HCT116 (cell line): ENCODE measurements around the gene CHAC1.
"Not testable (repeated sequence)": the region's sequence is repeated elsewhere in the genome, so short reads cannot be mapped to it uniquely, and the experiment has no call there.

Source experiments
- CEBPB ChIP-seq: IDR thresholded peaks from 2 replicates; pipeline ENCODE4 v1.6.1; 2012; ENCODE audit warnings: low read depth
- CTCF ChIP-seq, 3 experiments: fragments of 200-600 bp in 1 of 3; sonication (generic) in 1 of 3; IDR thresholded peaks in 2 of 3; conservative IDR thresholded peaks in 1 of 3; 2 replicates each; pipeline ENCODE4 v1.5.1; 2012 to 2017; ENCODE audit warnings: low read depth in 2 of 3, low read length in 2 of 3, antibody characterized with exemption in 1 of 3, borderline replicate concordance in 1 of 3, control low read depth in 1 of 3, mild to moderate bottlenecking in 1 of 3, mixed read lengths in 1 of 3, mixed run types in 1 of 3, moderate library complexity in 1 of 3; ENCODE audit not compliant: insufficient read depth in 1 of 3
- EZH2 ChIP-seq: fragments of 200-600 bp; sonication (generic); IDR thresholded peaks from 2 replicates; pipeline ENCODE4 v1.6.1; 2017; ENCODE audit warnings: antibody characterized with exemption, mixed run types
- EZH2phosphoT487 ChIP-seq: fragments of 200-600 bp; IDR thresholded peaks from 2 replicates; pipeline ENCODE4 v1.6.1; 2018; ENCODE audit warnings: antibody characterized with exemption, borderline replicate concordance
- POLR2A ChIP-seq: IDR thresholded peaks from 2 replicates; pipeline ENCODE4 v1.7.0; 2011; ENCODE audit warnings: borderline replicate concordance; ENCODE audit not compliant: insufficient read depth, insufficient read length; ENCODE audit errors: extremely low read depth
- POLR2AphosphoS5 ChIP-seq: IDR thresholded peaks from 2 replicates; pipeline ENCODE4 v1.6.1; 2011; ENCODE audit warnings: mild to moderate bottlenecking, low read depth, low read length, moderate library complexity
- SRF ChIP-seq: IDR thresholded peaks from 2 replicates; pipeline ENCODE4 v1.6.1; 2012; ENCODE audit warnings: low read depth
- TCF7L2 ChIP-seq: IDR thresholded peaks from 2 replicates; pipeline ENCODE4 v1.7.0; 2011; ENCODE audit warnings: borderline replicate concordance, inconsistent platforms; ENCODE audit not compliant: insufficient read depth, insufficient read length; ENCODE audit errors: extremely low read depth
- YY1 ChIP-seq: IDR thresholded peaks from 2 replicates; pipeline ENCODE4 v1.6.1; 2011; ENCODE audit warnings: low read length, low read depth, moderate library complexity, mild to moderate bottlenecking; ENCODE audit not compliant: insufficient replicate concordance; ENCODE audit errors: extremely low read depth
- ZNF274 ChIP-seq: fragments of 200-500 bp; sonication (Bioruptor generic); IDR thresholded peaks from 2 replicates; pipeline ENCODE4 v1.6.1; 2014; ENCODE audit warnings: mild to moderate bottlenecking, low read depth, low read length, inconsistent platforms
- TF ChIP-seq, protein P1 (sequence below): IDR thresholded peaks from 2 replicates; pipeline ENCODE4 v1.6.1; 2011; ENCODE audit warnings: mild to moderate bottlenecking, low read length, moderate library complexity; ENCODE audit not compliant: insufficient replicate concordance; ENCODE audit errors: extremely low read depth
- TF ChIP-seq, protein P2 (sequence below): IDR thresholded peaks from 2 replicates; pipeline ENCODE4 v1.6.1; 2012; ENCODE audit warnings: low read depth
- TF ChIP-seq, protein P3 (sequence below): IDR thresholded peaks from 2 replicates; pipeline ENCODE4 v1.6.1; 2012

- not testable (repeated sequence) for TF ChIP-seq POLR2A; POLR2AphosphoS5; CTCF (IDR thresholded peaks at IDR 0.05 in 2 of 3, conservative IDR thresholded peaks at IDR 0.05 in 1 of 3; ENCODE audit: borderline replicate concordance in 1 of 3, insufficient read depth in 1 of 3, low read depth in 2 of 3, low read length in 2 of 3); ZNF274; CEBPB; EZH2; YY1; EZH2phosphoT487; TCF7L2; SRF
- TF ChIP-seq, protein P1, sequence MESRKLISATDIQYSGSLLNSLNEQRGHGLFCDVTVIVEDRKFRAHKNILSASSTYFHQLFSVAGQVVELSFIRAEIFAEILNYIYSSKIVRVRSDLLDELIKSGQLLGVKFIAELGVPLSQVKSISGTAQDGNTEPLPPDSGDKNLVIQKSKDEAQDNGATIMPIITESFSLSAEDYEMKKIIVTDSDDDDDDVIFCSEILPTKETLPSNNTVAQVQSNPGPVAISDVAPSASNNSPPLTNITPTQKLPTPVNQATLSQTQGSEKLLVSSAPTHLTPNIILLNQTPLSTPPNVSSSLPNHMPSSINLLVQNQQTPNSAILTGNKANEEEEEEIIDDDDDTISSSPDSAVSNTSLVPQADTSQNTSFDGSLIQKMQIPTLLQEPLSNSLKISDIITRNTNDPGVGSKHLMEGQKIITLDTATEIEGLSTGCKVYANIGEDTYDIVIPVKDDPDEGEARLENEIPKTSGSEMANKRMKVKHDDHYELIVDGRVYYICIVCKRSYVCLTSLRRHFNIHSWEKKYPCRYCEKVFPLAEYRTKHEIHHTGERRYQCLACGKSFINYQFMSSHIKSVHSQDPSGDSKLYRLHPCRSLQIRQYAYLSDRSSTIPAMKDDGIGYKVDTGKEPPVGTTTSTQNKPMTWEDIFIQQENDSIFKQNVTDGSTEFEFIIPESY, result not testable (repeated sequence)
- TF ChIP-seq, protein P2, sequence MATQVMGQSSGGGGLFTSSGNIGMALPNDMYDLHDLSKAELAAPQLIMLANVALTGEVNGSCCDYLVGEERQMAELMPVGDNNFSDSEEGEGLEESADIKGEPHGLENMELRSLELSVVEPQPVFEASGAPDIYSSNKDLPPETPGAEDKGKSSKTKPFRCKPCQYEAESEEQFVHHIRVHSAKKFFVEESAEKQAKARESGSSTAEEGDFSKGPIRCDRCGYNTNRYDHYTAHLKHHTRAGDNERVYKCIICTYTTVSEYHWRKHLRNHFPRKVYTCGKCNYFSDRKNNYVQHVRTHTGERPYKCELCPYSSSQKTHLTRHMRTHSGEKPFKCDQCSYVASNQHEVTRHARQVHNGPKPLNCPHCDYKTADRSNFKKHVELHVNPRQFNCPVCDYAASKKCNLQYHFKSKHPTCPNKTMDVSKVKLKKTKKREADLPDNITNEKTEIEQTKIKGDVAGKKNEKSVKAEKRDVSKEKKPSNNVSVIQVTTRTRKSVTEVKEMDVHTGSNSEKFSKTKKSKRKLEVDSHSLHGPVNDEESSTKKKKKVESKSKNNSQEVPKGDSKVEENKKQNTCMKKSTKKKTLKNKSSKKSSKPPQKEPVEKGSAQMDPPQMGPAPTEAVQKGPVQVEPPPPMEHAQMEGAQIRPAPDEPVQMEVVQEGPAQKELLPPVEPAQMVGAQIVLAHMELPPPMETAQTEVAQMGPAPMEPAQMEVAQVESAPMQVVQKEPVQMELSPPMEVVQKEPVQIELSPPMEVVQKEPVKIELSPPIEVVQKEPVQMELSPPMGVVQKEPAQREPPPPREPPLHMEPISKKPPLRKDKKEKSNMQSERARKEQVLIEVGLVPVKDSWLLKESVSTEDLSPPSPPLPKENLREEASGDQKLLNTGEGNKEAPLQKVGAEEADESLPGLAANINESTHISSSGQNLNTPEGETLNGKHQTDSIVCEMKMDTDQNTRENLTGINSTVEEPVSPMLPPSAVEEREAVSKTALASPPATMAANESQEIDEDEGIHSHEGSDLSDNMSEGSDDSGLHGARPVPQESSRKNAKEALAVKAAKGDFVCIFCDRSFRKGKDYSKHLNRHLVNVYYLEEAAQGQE, result not testable (repeated sequence)
- TF ChIP-seq, protein P3, sequence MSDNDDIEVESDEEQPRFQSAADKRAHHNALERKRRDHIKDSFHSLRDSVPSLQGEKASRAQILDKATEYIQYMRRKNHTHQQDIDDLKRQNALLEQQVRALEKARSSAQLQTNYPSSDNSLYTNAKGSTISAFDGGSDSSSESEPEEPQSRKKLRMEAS, result not testable (repeated sequence)
These were observed 8.5 kb downstream of the CHAC1 start for GRCh38 chr15:40961740-40962139.
